ENCODE results near the gene OR6V1.

- TF ChIP-seq CTCF (IDR thresholded peaks at IDR 0.05): peak; percentile 89 to 92 (median 92)
- no peak for TF ChIP-seq POLR2A (IDR thresholded peaks at IDR 0.05)
Measured at GRCh38 chr7:143008007-143008901, 43.9 kb upstream of the OR6V1 start.
